D721Med (cell line): Measurements from ENCODE around the gene KYNU.

ENCODE experiments used
- DNase-seq: peaks from one replicate; pipeline ENCODE4 v3.0.0; 2011; ENCODE audit warnings: low spot score; ENCODE audit not compliant: insufficient read length
- FAIRE-seq: peaks from 2 replicates; lab custom pipeline; 2011; peaks lifted over from hg19 to GRCh38; lab: Jason Lieb, UNC
- TF ChIP-seq, protein P1 (sequence below): IDR thresholded peaks from 2 replicates; pipeline ENCODE4 v1.5.1; 2012; ENCODE audit warnings: mild to moderate bottlenecking, control low read depth; ENCODE audit not compliant: insufficient read depth; ENCODE audit errors: missing control alignments

KYNU gene

DNA sequence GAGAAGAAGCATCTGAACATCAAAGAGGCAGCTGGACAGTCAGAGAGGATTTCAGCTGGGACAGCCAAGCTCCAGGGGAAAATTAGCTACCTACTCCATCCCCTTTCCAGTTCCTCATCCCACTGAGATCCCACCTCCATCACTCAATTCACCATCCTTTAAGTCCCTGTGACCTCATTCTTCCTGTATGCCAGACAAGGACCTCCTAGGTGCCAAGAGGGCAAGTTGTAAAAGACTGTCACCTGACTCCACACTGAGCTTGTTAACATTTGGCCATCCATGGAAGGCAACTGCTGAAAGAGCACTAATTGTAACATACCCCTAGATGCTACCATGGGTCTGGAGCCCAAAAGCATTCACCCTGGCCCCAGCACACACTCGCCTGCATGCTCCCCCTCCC, 97.8 kb downstream of the KYNU start:
- TF ChIP-seq, protein P1, sequence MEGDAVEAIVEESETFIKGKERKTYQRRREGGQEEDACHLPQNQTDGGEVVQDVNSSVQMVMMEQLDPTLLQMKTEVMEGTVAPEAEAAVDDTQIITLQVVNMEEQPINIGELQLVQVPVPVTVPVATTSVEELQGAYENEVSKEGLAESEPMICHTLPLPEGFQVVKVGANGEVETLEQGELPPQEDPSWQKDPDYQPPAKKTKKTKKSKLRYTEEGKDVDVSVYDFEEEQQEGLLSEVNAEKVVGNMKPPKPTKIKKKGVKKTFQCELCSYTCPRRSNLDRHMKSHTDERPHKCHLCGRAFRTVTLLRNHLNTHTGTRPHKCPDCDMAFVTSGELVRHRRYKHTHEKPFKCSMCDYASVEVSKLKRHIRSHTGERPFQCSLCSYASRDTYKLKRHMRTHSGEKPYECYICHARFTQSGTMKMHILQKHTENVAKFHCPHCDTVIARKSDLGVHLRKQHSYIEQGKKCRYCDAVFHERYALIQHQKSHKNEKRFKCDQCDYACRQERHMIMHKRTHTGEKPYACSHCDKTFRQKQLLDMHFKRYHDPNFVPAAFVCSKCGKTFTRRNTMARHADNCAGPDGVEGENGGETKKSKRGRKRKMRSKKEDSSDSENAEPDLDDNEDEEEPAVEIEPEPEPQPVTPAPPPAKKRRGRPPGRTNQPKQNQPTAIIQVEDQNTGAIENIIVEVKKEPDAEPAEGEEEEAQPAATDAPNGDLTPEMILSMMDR, result no peak
- DNase-seq, result no peak
- FAIRE-seq, result no peak

DNA sequence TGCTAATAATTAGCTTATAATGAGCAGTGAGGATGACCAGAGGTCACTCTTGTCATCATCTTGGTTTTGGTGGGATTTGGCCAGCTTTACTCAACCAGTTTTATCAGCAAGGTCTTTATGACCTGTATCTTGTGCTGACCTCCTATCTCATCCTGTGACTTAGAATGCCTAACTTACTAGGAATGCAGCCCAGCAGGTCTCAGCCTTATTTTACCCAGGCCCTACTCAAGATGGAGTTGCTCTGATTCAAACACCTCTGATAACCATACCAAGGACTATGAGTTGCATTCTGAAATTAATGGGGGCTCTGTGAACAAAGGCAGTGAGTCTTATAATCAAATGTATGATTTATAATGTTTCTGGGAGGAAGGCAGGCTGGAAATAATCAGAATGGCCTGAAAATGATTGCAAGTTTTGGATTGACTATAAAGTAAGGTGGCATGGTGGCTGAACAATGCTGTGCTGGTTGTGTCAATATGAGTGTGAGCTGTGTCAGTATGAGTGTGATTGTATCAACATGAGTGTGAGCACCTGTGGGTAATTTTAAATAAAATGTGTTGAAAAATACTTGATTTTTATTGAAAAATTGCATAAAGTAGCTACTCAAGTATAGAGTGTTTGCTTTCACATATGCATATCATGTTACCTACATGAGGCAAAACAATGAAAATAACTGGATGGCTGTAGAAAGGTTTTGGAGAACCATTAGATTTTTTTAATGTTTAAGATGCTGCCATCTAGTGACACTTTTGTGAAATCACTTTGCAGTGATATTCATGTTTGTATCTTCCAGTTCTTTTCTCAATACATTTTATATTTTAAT, 103.0 kb downstream of the KYNU start:
- no peak for DNase-seq
- FAIRE-seq, result no peak
- TF ChIP-seq, protein P1, result peak; percentile 58

DNA sequence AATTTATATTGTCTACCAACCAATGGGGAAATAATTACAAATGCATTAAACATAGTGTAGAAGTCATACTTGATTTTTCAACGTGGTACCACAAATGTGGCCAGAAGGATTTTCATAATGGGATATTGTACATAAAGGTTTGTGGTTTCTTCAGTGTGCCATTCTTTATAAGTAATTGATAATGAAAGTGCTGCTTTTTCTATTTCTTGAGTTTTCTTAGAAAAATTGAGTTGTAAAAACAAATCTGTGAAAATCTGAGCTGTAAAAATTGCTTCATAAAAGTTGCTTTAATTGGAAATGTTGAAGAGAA, 103.6 kb downstream of the KYNU start:
- TF ChIP-seq, protein P1, result no peak
- no peak for DNase-seq
- FAIRE-seq, result no peak

DNA sequence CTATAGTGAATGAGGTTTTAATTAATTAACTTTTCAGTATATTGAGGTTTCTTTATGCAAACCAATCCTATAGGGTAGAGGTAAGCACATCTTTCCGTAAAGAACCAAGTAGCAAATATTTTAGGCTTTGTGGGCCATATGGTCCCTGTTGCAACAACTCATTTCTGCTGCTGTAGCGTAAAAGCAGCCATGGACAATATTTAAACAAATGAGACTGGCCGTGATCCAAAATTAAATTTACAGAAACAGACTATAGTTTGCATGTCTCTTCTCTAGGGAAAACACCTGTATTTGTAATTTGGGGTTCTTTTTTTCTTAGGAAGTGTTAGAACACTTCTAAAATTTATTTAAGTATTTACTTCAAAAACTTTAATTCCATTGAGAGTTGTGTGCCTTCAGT, 104.3 kb downstream of the KYNU start:
- TF ChIP-seq, protein P1, result no peak
- FAIRE-seq, result no peak
- no peak for DNase-seq

DNA sequence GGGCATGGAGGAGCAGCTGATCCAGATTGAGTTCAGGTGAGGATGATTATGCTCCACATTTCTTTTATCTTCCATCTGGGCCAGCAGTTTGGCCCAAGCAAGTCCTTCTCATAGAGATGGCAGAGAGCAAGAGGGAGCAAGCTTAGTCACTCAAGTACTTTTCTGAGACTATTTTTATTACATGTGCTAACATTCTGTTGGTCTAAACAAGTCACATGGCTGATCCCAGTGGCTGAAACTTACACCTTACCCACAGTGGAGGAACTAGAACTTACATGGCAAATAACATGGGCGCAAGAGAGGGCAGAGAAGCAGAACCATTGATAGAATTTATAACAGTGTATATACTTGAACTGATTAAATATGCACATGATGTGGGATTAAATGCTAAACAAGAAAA, 105.7 kb downstream of the KYNU start:
- TF ChIP-seq, protein P1, result no peak
- DNase-seq (no peak), FAIRE-seq (no peak)

DNA sequence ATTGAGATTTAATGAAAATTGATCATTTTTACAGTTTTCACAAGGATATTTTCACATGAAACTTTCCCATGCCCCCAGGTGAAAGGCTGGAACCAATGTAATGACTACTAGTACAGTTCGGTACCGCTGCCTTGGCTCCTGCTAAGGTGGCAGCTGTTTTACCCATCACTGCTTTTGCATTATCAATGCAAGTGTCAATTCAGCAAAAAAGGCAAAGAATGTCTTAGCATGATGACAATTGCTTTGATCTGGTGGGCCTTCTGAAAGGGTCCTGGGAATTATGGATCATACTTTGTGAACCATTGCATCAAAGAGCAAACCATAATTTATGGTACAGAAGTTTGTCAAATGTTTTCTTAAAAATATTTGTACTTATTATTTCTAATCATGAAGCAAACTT, 107.2 kb downstream of the KYNU start:
- TF ChIP-seq, protein P1, result no peak
- FAIRE-seq (no peak), DNase-seq (no peak)

DNA sequence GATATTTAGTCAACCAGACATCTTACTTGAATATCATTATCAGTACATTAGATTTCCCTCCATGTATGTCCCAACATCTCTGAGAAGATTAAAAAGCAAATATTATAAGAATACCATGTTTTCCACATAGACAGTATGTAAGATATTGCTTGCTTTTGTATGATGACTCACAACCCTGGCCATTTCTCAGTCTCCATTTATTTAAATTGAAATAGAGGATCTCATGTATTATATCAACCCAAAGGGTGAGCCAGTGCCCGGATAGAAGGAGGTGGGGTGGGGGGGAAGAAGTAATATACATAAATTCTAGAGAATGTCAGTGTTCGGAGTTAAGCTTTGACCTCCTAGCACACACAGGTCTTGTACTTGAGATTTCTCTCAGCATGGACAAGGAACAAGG, 109.6 kb downstream of the KYNU start:
- FAIRE-seq (no peak), DNase-seq (no peak)
- TF ChIP-seq, protein P1, result no peak
